Measurements from ENCODE around the gene MYL2.

GRCh38 chr12:110901401-110901800, 19.0 kb downstream of the MYL2 start:
- TF ChIP-seq POLR2AphosphoS5 (IDR thresholded peaks at IDR 0.05; ENCODE audit: low read depth, low read length) (no peak), TAF1 (IDR thresholded peaks at IDR 0.05; ENCODE audit: borderline replicate concordance, insufficient read depth, low read length) (no peak), FOXP2 (optimal IDR thresholded peaks at IDR 0.05; ENCODE audit: borderline replicate concordance, extremely low read depth, extremely low read length, insufficient read depth) (no peak), REST (IDR thresholded peaks at IDR 0.05; ENCODE audit: insufficient read depth in 1 of 2, low read depth in 2 of 2, low read length in 2 of 2) (no peak)

Data from PFSK-1 (cell line).